Heart left ventricle (tissue), 13 donors: Measurements from ENCODE around the gene LOXHD1.

Experiments used
- POLR2A ChIP-seq, 2 donors: fragments of 450-650 bp; IDR thresholded peaks; one replicate each; pipeline ENCODE4 v1.6.1; 2017; ENCODE audit warnings: antibody characterized with exemption in 2 of 2, mild to moderate bottlenecking in 2 of 2, moderate library complexity in 2 of 2
- TF ChIP-seq, protein P1 (sequence below), 12 donors: fragments of 200-600 bp; sonication (generic) in 4 of 12; IDR thresholded peaks; one replicate each; pipeline versions ENCODE4 v1.5.0 to v1.8.0; 2018 to 2022; ENCODE audit warnings: antibody characterized with exemption in 12 of 12, mild to moderate bottlenecking in 5 of 12
- donor health status: ischemic (EF 13 %, LVEDD 7.1; RV severe dilation, severe dysfunction).
- donor health status: DM: no; HTN: yes; CAD: no.
- donor health status: DM: no; HTN: no; CAD: no.
- donor health status: ischemic (EF 25% LVEDD 6.9; RV normal size, moderate dysfunction).
- donor health status: ischemic (EF 25% LVEDD 5.7; RV mildly dilated, moderate dysfunction).
- donor health status: ischemic (EF 35%, LVEDD 5.7; RV mildly dilated, moderate dysfunction).
- donor health status: nonischemic (EF 11% LVEDD 7.7; RV severe dilation, severe dysfunction).
- donor health status: DM: yes; HTN: yes; CAD: no.
- donor health status: PGD.
- donor health status: ischemic (EF 29% LVEDD 5.4; RV normal size, mild dysfunction).
- donor health status: nonischemic (EF 23%, LVEDD 6.1; RV moderate dilation, normal function).

- no peak for TF ChIP-seq POLR2A (IDR thresholded peaks at IDR 0.05)
- TF ChIP-seq, protein P1, sequence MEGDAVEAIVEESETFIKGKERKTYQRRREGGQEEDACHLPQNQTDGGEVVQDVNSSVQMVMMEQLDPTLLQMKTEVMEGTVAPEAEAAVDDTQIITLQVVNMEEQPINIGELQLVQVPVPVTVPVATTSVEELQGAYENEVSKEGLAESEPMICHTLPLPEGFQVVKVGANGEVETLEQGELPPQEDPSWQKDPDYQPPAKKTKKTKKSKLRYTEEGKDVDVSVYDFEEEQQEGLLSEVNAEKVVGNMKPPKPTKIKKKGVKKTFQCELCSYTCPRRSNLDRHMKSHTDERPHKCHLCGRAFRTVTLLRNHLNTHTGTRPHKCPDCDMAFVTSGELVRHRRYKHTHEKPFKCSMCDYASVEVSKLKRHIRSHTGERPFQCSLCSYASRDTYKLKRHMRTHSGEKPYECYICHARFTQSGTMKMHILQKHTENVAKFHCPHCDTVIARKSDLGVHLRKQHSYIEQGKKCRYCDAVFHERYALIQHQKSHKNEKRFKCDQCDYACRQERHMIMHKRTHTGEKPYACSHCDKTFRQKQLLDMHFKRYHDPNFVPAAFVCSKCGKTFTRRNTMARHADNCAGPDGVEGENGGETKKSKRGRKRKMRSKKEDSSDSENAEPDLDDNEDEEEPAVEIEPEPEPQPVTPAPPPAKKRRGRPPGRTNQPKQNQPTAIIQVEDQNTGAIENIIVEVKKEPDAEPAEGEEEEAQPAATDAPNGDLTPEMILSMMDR (IDR thresholded peaks at IDR 0.05), result no peak
These were observed 171.3 kb downstream of the LOXHD1 start for GRCh38 chr18:46485675-46486194.
